Stimulated activated CD8-positive, alpha-beta memory T cell treated with anti-CD3 and anti-CD28 coated beads, Interleukin-4, amount 100 ng/mL, for 48 hours (primary cell): ENCODE results near the gene TNXB.
"Not testable (repeated sequence)": the region's sequence is repeated elsewhere in the genome, so short reads cannot be mapped to it uniquely, and the experiment has no call there.

Experiments
- DNase-seq: peaks from one replicate; pipeline ENCODE4 v3.0.0-alpha.2; 2020

Gene TNXB

GRCh38 chr6:31994421-31994820, 114.7 kb downstream of the TNXB start:
- not testable (repeated sequence) for DNase-seq
